H1 (cell line): ENCODE results near the gene FOXM1. TPM values are rescaled to one million over a fixed set of nuclear protein-coding genes. Genes with fewer than 3 reads are reported as not detected.

Source experiments
- CTCF ChIA-PET: fragments of 300-600 bp; sonication (Branson Sonifier 250); formaldehyde crosslinking; loops from one replicate; lab custom pipeline; 2021; ENCODE audit not compliant: partially characterized antibody; lab: Charles Lee
- POLR2A ChIA-PET: fragments of 300-600 bp; sonication (Branson Sonifier 250); formaldehyde crosslinking; loops from one replicate; lab custom pipeline; 2021; ENCODE audit warnings: inconsistent platforms; ENCODE audit not compliant: partially characterized antibody; lab: Charles Lee
- DNase-seq, 2 experiments: peaks; one replicate each; pipeline versions ENCODE4 v3.0.0 to v3.0.0-alpha.2; 2010 to 2022; ENCODE audit warnings: low spot score in 2 of 2, low read depth in 1 of 2, mixed read lengths in 1 of 2
- FAIRE-seq: peaks from 2 replicates; lab custom pipeline; 2011; peaks lifted over from hg19 to GRCh38; lab: Jason Lieb, UNC
- H2AFZ ChIP-seq: 2 replicates; pipeline ENCODE4 v1.8.1; 2012; ENCODE audit warnings: low read length, inconsistent platforms
- H2AK5ac ChIP-seq: 2 replicates; pipeline ENCODE4 v1.6.1; 2013; ENCODE audit warnings: low read depth, low read length
- H2BK120ac ChIP-seq: replicated peaks from 2 replicates; pipeline ENCODE3; 2013; ENCODE audit warnings: low read depth, low read length, inconsistent platforms
- H2BK12ac ChIP-seq: 2 replicates; pipeline ENCODE4 v1.6.1; 2013; ENCODE audit warnings: low read depth, low read length
- H2BK15ac ChIP-seq: 2 replicates; pipeline ENCODE4 v1.6.1; 2013; ENCODE audit warnings: low read length
- H2BK20ac ChIP-seq: 2 replicates; pipeline ENCODE4 v1.6.1; 2013; ENCODE audit warnings: low read length
- H2BK5ac ChIP-seq: 2 replicates; pipeline ENCODE4 v1.6.1; 2013; ENCODE audit warnings: low read depth, low read length
- H3K14ac ChIP-seq: 2 replicates; pipeline ENCODE4 v1.6.1; 2013; ENCODE audit warnings: inconsistent platforms; ENCODE audit not compliant: insufficient read length
- H3K18ac ChIP-seq: 2 replicates; pipeline ENCODE4 v1.6.1; 2013; ENCODE audit warnings: low read length; ENCODE audit errors: extremely low read depth
- H3K23ac ChIP-seq: 2 replicates; pipeline ENCODE4 v1.6.1; 2013; ENCODE audit warnings: inconsistent platforms; ENCODE audit not compliant: insufficient read length
- H3K23me2 ChIP-seq: 2 replicates; pipeline ENCODE4 v1.6.1; 2013; ENCODE audit warnings: low read depth, low read length
- H3K27ac ChIP-seq: 2 replicates; pipeline ENCODE4 v1.6.1; 2011; ENCODE audit warnings: low read depth, low read length, inconsistent platforms
- H3K27me3 ChIP-seq, 4 experiments: replicated peaks in 1 of 4; 1 replicate in 1 of 4; 2 replicates in 3 of 4; pipeline versions ENCODE4 v1.6.1 to v1.8.1; 2011 to 2013; ENCODE audit warnings: low read length in 3 of 4, mild to moderate bottlenecking in 3 of 4, inconsistent platforms in 2 of 4, mixed read lengths in 2 of 4, moderate library complexity in 1 of 4; ENCODE audit not compliant: control insufficient read depth in 3 of 4, insufficient read depth in 3 of 4; ENCODE audit errors: extremely low read depth in 1 of 4
- H3K36me3 ChIP-seq, 4 experiments: 2 replicates each; pipeline versions ENCODE4 v1.6.1 to v1.8.1; 2011 to 2013; ENCODE audit warnings: mild to moderate bottlenecking in 4 of 4, low read length in 3 of 4, moderate library complexity in 2 of 4, control low read depth in 1 of 4, inconsistent platforms in 1 of 4; ENCODE audit not compliant: insufficient read depth in 4 of 4, control insufficient read depth in 2 of 4
- H3K4ac ChIP-seq: replicated peaks from 2 replicates; pipeline ENCODE3; 2013; ENCODE audit warnings: low read length, low read depth, mixed read lengths, inconsistent platforms; ENCODE audit not compliant: insufficient read length
- H3K4me1 ChIP-seq, 4 experiments: replicated peaks in 1 of 4; 1 replicate in 1 of 4; 2 replicates in 3 of 4; pipeline versions ENCODE4 v1.6.1 to v1.8.1; 2011 to 2013; ENCODE audit warnings: low read length in 3 of 4, inconsistent platforms in 2 of 4, mixed read lengths in 1 of 4; ENCODE audit not compliant: insufficient read depth in 4 of 4, control insufficient read depth in 3 of 4
- H3K4me2 ChIP-seq, 2 experiments: 2 replicates each; pipeline versions ENCODE4 v1.6.1 to v1.8.1; 2011 to 2013; ENCODE audit warnings: low read depth in 2 of 2, low read length in 2 of 2, control low read depth in 1 of 2, inconsistent platforms in 1 of 2, mild to moderate bottlenecking in 1 of 2; ENCODE audit not compliant: insufficient read depth in 1 of 2
- H3K4me3 ChIP-seq, 4 experiments: fragments of 200-600, 300-600 bp in 1 of 4; sonication (generic), shearing (Covaris generic), sonication (Bioruptor Twin) in 1 of 4; 2 replicates each; pipeline versions ENCODE4 v1.5.1 to v1.8.1; 2011 to 2016; ENCODE audit warnings: low read length in 4 of 4, low read depth in 3 of 4, control low read depth in 2 of 4, inconsistent platforms in 2 of 4, mild to moderate bottlenecking in 2 of 4, mixed read lengths in 1 of 4, moderate library complexity in 1 of 4; ENCODE audit not compliant: insufficient read depth in 2 of 4; ENCODE audit errors: extremely low read depth in 1 of 4
- H3K56ac ChIP-seq: replicated peaks from 2 replicates; pipeline ENCODE3; 2013; ENCODE audit warnings: low read depth, mild to moderate bottlenecking, mixed read lengths, low read length, inconsistent platforms; ENCODE audit not compliant: insufficient read length
- H3K79me1 ChIP-seq: 2 replicates; pipeline ENCODE4 v1.6.1; 2013; ENCODE audit warnings: low read depth, low read length, control low read depth
- H3K79me2 ChIP-seq, 2 experiments: 2 replicates each; pipeline versions ENCODE4 v1.6.1 to v1.8.1; 2012 to 2013; ENCODE audit warnings: low read length in 2 of 2, mild to moderate bottlenecking in 2 of 2, inconsistent platforms in 1 of 2; ENCODE audit not compliant: insufficient read depth in 2 of 2, control insufficient read depth in 1 of 2
- H3K9ac ChIP-seq, 4 experiments: replicated peaks in 1 of 4; 1 replicate in 1 of 4; 2 replicates in 3 of 4; pipeline versions ENCODE4 v1.6.1 to v1.8.1; 2011 to 2013; ENCODE audit warnings: low read depth in 3 of 4, low read length in 3 of 4, control low read depth in 2 of 4, mild to moderate bottlenecking in 2 of 4, moderate library complexity in 2 of 4, inconsistent platforms in 1 of 4; ENCODE audit errors: extremely low read depth in 1 of 4
- H3K9me3 ChIP-seq, 2 experiments: 2 replicates each; pipeline versions ENCODE4 v1.6.1 to v1.8.1; 2012 to 2013; ENCODE audit warnings: mild to moderate bottlenecking in 2 of 2, moderate library complexity in 2 of 2, control low read depth in 1 of 2, inconsistent platforms in 1 of 2, low read depth in 1 of 2, low read length in 1 of 2, mixed read lengths in 1 of 2; ENCODE audit not compliant: insufficient read depth in 2 of 2
- H4K20me1 ChIP-seq, 2 experiments: replicated peaks in 1 of 2; 2 replicates each; pipeline versions ENCODE3 to v1.8.1; 2011 to 2013; ENCODE audit warnings: inconsistent platforms in 2 of 2, low read length in 2 of 2, mild to moderate bottlenecking in 1 of 2; ENCODE audit not compliant: insufficient read depth in 2 of 2, control insufficient read depth in 1 of 2
- H4K5ac ChIP-seq: 2 replicates; pipeline ENCODE4 v1.6.1; 2013; ENCODE audit warnings: low read length, low read depth, mixed read lengths, inconsistent platforms; ENCODE audit not compliant: insufficient read length
- H4K8ac ChIP-seq: 2 replicates; pipeline ENCODE4 v1.8.0; 2013; ENCODE audit warnings: mild to moderate bottlenecking, moderate library complexity, low read length, inconsistent platforms; ENCODE audit not compliant: insufficient read depth; ENCODE audit errors: extremely low read depth
- H4K91ac ChIP-seq: replicated peaks from 2 replicates; pipeline ENCODE3; 2013; ENCODE audit warnings: low read length, mixed read lengths, inconsistent platforms; ENCODE audit not compliant: insufficient read length
- CBX8 ChIP-seq: fragments of 300-800, 300-1000 bp; sonication (generic); IDR thresholded peaks from 2 replicates; pipeline ENCODE4 v1.7.1; 2016; ENCODE audit warnings: low read depth, low read length, borderline replicate concordance
- EP300 ChIP-seq, 2 experiments: IDR thresholded peaks; 1 replicate in 1 of 2; 2 replicates in 1 of 2; pipeline ENCODE4 v1.6.1; 2011 to 2012; ENCODE audit warnings: low read depth in 2 of 2, low read length in 2 of 2, mild to moderate bottlenecking in 2 of 2, borderline replicate concordance in 1 of 2, inconsistent platforms in 1 of 2, moderate library complexity in 1 of 2
- FOSL1 ChIP-seq: IDR thresholded peaks from 2 replicates; pipeline ENCODE4 v1.6.1; 2011; ENCODE audit warnings: mild to moderate bottlenecking, low read depth, low read length, moderate library complexity; ENCODE audit not compliant: insufficient read depth
- GTF2F1 ChIP-seq: IDR thresholded peaks from 2 replicates; pipeline ENCODE4 v1.6.1; 2012; ENCODE audit warnings: low read depth, low read length, improper control_type of control experiment, borderline replicate concordance
- HDAC6 ChIP-seq: IDR thresholded peaks from one replicate; pipeline ENCODE4 v1.7.1; 2012; ENCODE audit warnings: low read depth, mild to moderate bottlenecking, inconsistent platforms, low read length, moderate library complexity
- MAFK ChIP-seq: IDR thresholded peaks from 2 replicates; pipeline ENCODE4 v1.6.1; 2012; ENCODE audit warnings: low read depth, mild to moderate bottlenecking, improper control_type of control experiment, low read length
- NRF1 ChIP-seq: IDR thresholded peaks from 2 replicates; pipeline ENCODE4 v1.6.1; 2011; ENCODE audit warnings: mild to moderate bottlenecking, low read depth, low read length, improper control_type of control experiment
- RFX5 ChIP-seq: IDR thresholded peaks from 2 replicates; pipeline ENCODE4 v1.6.1; 2011; ENCODE audit warnings: low read depth, low read length, improper control_type of control experiment, borderline replicate concordance
- RXRA ChIP-seq: IDR thresholded peaks from 2 replicates; pipeline ENCODE4 v1.6.1; 2011; ENCODE audit warnings: low read depth, mild to moderate bottlenecking, low read length, moderate library complexity; ENCODE audit not compliant: insufficient read depth
- SUZ12 ChIP-seq: fragments of 200-600 bp; sonication (generic); IDR thresholded peaks from 2 replicates; pipeline ENCODE4 v1.6.1; 2012; ENCODE audit warnings: mild to moderate bottlenecking, inconsistent platforms, low read length, moderate library complexity, mixed read lengths
- WGBS, 2 experiments: shearing (Covaris generic) in 1 of 2; methylation state at CpG; one replicate each; pipeline versions ENCODE4 v1.1.6 to v1.1.7; 2013 to 2015; ENCODE audit warnings: low lambda C conversion rate in 2 of 2, mixed read lengths in 2 of 2, inconsistent platforms in 1 of 2, low coverage in 1 of 2, missing lambda C conversion rate in 1 of 2; ENCODE audit not compliant: insufficient replicate concordance in 2 of 2, insufficient coverage in 1 of 2, insufficient read length in 1 of 2; ENCODE audit errors: extremely low coverage in 1 of 2, missing lambda C conversion rate in 1 of 2; 5-methylcytosine and 5-hydroxymethylcytosine counted together
- polyA plus RNA-seq, 7 experiments: library from polyadenylated mRNA; depleted of rRNA in 3 of 7; stranded (reverse) in 5 of 7; unstranded in 2 of 7; fragments of >200 nt in 5 of 7; fragments of 200-250 nt in 2 of 7; gene quantifications; 1 replicate in 5 of 7; 2 replicates in 1 of 7; 4 replicates in 1 of 7; pipeline versions ENCODE4 v1.2.1 to v1.2.3, GENCODE V29; 2011 to 2013; ENCODE audit warnings: missing spikeins in 2 of 7, mixed read lengths in 2 of 7
- total RNA-seq: library from RNA; stranded (reverse); fragmentation: NEBNext Ultra II Directional; extraction: Animal tissue kit (Norgen Biotek cat#: 25700); gene quantifications from 2 replicates; pipeline ENCODE4 v1.2.1, GENCODE V29; 2021

The FOXM1 gene
- total and polyA plus RNA-seq, 2 of the 8 experiments (the other 6 are each of a cell fraction or from before 2014, with no cell fraction given), result 58.1 to 121 TPM

DNA sequence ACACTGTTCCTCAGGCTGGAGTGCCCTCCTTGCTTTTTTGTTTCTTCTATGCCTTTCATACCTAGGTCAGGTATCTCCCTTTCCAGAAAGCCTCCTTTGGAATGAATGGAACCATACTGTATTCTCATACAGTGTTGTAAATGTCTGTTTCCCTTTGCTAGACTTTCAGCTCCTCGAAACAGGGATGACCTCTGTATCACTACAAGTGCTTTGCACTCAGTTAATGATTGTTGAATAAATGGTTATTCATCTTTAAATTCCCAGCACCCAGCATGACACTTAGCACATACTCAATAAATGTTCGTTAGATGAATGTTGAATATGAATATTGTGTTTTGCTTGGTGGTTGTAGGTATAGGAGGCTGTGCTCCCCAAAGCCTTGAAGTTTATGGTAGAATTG is 7.8 kb upstream of the FOXM1 start:
- Histone ChIP-seq H3K9me3 (no peaks in the 10 kb centered on the region), H2AK5ac (no peak overlapping the region), H3K27me3 (no peaks in the 10 kb centered on the region), H3K23me2 (no peaks in the 10 kb centered on the region), H3K4me1 (peaks cover 0 to 5% (median 0%) of the 10 kb centered on the region in 4 experiments; a peak in 4 of 7 replicates), H3K4me2 (no peak overlapping the region), H3K27ac (no peak overlapping the region), H4K20me1 (peaks cover 3 to 6% of the 10 kb centered on the region in 2 experiments), H3K56ac (no peak overlapping the region), H2BK20ac (no peak overlapping the region), H3K9ac (no peak overlapping the region; a peak in 1 of 7 replicates), H3K23ac (no peak overlapping the region), H2AFZ (no peak overlapping the region), H3K4ac (no peak overlapping the region), H3K79me2 (peaks cover 0 to 31% of the 10 kb centered on the region in 2 experiments; a peak in 2 of 4 replicates), H3K4me3 (no peak overlapping the region), H4K91ac (no peak overlapping the region), H2BK12ac (no peak overlapping the region), H3K18ac (no peak overlapping the region), H3K36me3 (peaks cover 8 to 37% (median 20%) of the 10 kb centered on the region in 4 experiments), H4K8ac (no peak overlapping the region), H3K79me1 (peaks cover 4% of the 10 kb centered on the region; the same call in 1 of the 2 replicates), H4K5ac (no peak overlapping the region)
- CTCF ChIA-PET, result interaction anchor here (0.6 to 15.6 kb wide), 27 partner anchors 8 to 202 kb away, joined by 3 to 143 read pairs (median 4); no protein-coding TSS in a partner anchor
- 91% methylated on average over 2 of the region's 2 CpGs; no CpG with 5 or more reads in 1 of the 2 experiments for WGBS, 2 experiments
- FAIRE-seq, result no peak
- POLR2A ChIA-PET, result interaction anchor here (0.8 to 1.4 kb wide), 7 partner anchors 9 to 103 kb away, joined by 3 to 12 read pairs (median 3); partner anchors contain the start of genes FOXM1 and RHNO1
- no peak for DNase-seq
- no peak for TF ChIP-seq SUZ12
- no peak for TF ChIP-seq RXRA
- no peak for TF ChIP-seq CBX8
- TF ChIP-seq EP300 (IDR thresholded peaks at IDR 0.05; ENCODE audit: borderline replicate concordance in 1 of 2, low read depth in 2 of 2, low read length in 2 of 2), result no peak
- TF ChIP-seq NRF1, result no peak
- no peak for TF ChIP-seq FOSL1
- no peak for TF ChIP-seq HDAC6
- TF ChIP-seq RFX5, result no peak
- no peak for TF ChIP-seq MAFK
- no peak for TF ChIP-seq GTF2F1
- TF ChIP-seq, all 59 proteins: peak for 0
- H2BK15ac ChIP-seq, result no peak overlapping the region
- H3K14ac ChIP-seq, result no peak overlapping the region
- H2BK120ac ChIP-seq, result no peak overlapping the region
- H2BK5ac ChIP-seq, result no peak overlapping the region
